GM21528 (cell line): ENCODE measurements around the gene LRRN2.
"Not testable (repeated sequence)": the region's sequence is repeated elsewhere in the genome, so short reads cannot be mapped to it uniquely, and the experiment has no call there.

Experiments used
- ATAC-seq: cut with Tn5 transposase; IDR thresholded peaks from one replicate; pipeline ENCODE4 v1.9.1; 2021; ENCODE audit warnings: mild to moderate bottlenecking, moderate library complexity; ENCODE audit not compliant: unreplicated experiment, low FRiP score

LRRN2 gene

DNA sequence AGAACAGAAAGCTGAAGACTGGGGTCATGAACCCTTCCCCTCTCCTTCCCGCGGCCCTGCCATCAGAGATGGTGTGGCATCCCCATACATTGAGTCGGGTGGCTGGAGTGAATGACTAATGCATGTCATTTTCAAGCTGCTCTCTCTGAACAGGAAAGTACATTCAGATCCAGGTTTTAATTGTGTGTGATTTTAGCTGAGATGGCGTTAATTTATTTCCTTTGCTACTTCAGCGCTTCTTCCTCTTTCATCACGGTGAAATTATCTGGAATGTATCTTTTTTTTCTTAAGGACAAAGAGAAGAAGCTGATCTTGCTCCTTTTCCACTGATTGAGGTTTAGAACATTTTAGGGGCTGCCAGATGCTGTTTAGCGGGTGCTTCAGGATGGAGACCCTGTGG lies 8.6 kb upstream of the LRRN2 start:
- ATAC-seq: no peak

DNA sequence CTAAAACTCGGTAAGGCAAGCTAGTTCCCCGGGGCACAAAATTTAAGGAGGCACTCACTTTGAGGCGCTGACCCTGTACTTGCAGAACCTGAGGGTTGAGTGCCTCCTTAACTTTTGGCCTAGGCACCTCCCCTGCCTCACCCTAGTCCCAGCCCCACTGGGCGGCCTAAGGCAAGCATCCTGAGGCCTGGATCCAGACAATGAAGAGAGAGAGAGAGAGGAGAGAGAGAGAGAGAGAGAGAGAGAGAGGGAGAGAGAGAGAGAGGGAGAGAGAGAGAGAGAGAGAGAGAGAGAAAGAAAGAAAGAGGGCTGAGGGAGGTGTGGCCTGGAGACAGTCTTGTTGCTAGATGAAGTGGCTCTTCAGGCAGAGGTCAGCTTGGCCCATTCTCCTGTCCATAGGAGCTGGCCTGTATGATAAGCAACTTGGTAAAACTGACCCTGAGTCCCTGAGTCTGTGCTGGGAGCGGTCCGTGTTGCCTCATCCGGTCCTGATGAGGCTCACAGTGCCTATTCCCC lies 7.4 kb upstream of the LRRN2 start:
- ATAC-seq: no peak

DNA sequence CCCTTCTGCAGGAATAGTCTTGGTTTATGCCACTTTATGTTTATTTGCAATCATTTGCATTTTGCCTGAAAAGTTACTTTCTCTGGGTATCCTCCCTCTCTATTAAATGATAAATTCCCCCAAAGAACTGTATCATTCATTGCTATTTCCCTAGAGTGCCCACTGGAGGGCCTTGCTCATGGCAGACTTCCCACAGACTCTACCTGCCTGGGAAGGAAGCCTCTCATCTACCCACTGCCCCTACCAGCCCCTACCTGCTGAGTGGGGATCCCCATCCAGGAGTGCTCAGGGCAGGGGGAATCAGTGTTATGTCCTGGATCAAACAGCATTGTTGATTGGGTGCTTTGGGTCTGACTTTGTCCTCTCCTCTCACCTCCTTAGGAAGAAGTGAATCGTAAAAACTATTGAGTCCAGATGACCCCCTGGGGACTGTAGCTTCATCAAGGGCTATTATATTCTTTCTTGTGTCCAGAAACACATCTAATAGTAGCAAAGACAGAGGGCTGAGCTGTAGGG lies 6.8 kb upstream of the LRRN2 start:
- no peak for ATAC-seq

DNA sequence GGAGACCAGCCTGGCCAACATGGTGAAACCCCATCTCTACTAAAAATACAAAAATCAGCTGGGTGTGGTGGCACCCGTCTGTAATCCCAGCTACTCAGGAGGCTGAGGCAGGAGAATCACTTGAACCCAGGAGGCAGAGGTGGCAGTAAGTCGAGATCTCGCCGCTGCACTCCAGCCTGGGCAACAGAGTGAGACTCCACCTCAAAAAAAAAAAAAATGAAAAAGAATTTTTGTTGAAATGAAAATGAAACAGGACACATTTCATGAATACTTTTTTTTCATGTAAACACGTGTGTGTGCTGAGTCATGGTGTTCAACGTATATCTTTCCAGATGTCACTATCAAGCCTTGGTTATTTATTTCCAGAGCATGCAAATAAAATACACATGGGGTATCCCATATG lies 5.8 kb upstream of the LRRN2 start:
- ATAC-seq: not testable (repeated sequence)

DNA sequence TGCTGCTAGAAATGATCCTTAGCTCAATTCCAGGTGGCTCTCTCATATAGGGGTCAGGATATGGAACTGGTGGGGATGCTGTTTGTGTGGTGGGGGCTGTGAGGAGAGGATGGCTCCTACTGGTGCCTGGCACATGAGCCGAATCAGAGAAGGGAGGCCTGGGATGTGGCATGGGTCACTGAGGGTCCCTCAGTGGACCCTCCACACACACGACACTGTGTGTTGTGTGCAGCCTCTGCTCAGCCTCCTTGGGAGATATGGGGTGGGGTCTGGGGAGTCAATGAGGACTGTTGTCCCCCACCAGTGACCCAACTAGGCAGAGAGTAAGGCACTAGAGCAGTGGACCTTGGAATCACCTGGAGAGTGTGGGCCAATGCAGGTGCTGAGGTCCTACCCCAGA lies 3.2 kb upstream of the LRRN2 start:
- no peak for ATAC-seq

DNA sequence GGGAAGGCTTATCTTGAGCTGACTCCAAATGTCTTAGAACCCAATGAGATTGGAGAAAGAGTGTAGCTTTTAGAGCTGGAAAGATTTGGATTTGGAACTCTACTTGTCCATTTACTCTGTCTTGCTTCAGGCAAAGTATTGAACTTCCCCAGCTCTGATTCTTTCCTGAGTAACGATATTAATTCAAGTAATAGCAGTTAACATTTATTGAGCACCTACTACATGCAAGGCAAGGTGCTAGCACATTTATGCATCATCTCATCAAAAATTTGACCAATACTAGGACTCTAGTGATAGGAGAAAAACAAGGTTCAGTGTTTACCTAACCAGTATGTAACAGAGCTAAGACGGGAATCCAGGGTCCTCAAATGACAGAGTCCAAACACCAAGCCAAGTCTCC lies 2.5 kb upstream of the LRRN2 start:
- no peak for ATAC-seq

DNA sequence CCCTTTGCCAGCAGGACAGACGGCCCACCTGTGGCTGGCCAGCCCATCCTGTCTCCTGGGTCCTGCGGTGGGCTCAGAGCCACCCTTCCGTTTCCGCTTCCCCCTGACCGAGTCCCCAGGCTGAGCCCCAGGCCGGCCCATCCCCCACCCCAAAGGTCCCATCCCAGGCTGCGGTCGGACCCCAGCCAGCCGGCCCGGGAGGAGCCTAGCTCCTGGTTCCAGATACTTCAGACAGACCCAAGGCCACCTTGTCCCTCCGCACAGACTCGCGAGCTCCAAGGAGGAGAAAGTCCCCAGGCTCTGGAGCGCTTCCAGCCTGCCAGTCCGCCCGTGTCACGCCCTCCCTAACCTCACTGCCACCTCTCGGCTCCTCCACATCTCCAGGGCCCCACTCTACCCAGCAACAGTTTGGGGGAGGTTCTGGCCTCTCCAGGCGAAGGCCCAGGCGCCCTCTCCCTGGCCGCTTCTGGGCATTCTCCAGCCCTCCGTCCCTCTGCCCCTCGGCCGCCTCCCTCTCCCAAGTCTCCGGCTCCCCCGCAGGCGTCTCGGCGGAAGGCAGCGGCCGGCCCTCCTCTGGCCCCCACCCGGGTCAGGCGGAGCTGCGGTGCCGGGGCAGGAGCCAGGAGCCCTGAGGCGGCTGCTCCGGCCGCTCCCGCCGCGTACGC lies 835 bp downstream of the LRRN2 start:
- ATAC-seq: no peak

DNA sequence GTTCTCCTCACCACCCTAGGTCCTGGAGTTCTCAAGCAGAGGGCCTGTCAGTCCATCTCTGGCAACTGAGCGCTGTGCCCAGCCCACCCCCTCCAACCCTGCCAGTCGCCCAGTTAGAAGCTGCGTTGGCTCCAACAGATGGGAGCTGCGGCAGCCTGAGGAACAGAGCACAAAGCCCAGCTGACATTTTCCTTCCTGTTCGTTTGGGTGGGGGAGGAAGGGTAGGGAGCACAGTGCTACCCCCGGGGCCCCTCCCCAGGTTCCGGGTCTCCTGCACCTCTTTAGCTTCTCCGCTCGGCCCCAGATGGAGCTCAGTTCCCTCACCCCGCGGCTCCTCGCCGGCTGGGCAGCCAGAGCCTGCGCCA lies 1.4 kb downstream of the LRRN2 start:
- no peak for ATAC-seq

DNA sequence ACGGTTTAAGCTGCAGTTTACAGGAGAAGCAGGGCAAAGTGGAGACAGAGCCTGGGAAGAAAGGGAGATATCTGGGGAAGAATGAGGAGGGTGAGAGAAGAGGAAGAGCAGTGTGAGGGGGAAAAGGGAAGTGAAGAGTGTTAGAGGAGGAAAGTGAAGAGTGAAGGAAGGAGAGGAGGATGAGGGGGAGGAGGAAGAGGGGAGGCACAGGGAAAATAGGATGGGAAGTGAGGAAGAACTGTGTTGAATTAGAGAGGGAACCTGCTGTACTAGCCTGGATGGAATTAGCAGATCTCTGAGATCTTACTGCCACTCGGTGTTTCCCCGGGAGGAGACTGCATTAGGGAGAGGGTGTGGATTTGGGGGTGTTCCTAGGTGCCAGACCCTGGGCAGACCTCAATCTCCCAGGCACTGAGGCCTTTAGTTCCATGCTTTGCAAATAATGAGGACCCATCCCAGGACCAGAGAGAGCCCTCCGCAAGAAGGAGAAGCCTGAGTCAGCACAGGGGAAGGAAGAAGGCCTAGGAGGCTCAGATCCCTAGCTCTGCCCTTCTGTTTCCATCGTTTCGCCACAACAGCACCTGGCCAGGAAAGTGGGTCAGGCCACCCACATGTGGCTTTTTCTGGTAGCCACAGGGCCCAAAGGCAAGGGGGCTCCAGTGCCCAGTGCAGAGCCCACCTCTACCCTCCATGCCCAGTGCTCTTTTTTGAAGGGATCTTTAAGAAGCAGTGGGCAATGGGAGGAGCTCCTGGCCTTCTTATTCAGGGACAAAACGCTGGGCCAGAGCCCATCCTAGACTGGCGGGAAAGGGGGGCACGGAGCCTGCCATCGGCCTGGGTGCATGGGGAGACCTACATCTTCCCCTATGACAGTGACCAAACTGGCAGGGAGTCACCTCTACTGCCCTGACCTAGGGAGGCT lies 2.0 kb downstream of the LRRN2 start:
- no peak for ATAC-seq

DNA sequence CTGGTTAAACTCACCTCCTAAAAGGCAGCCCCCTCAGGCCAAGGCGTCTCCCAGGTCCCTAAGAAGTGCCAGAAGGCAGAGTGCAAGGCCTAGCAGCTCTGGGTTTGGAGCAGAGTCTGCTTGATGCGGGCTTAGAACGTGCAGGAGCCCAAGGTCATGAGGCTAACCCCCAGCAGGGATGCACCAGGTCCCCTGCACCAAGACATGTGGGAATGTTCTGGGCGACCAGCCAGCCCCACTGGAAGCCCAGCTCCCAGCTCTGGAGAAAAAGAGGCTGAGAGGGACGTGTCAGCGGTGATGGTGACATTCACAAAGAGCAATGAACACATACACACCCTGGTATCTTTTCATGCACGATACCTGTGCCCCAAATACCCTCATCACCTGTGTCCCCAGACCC lies 5.1 kb downstream of the LRRN2 start:
- ATAC-seq: no peak

DNA sequence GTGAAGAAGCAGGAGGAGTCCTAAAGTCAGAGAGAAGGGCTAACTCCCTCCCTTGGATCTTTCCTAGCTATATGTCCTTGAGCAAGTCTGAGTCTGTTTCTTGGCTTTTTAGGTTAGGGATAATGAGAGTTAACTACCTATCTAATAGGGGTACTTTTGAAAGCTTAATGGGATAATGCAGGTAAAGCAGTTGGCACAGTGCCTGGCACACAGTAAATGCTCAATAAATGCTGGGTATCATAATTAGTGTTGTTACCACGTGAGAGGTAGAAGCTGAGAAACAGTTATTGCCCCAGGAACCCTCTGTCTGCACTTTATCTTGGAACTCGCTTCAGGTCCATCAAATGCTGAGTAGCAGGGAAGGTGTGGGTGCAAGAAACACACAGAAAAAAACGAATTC lies 5.5 kb downstream of the LRRN2 start:
- no peak for ATAC-seq

DNA sequence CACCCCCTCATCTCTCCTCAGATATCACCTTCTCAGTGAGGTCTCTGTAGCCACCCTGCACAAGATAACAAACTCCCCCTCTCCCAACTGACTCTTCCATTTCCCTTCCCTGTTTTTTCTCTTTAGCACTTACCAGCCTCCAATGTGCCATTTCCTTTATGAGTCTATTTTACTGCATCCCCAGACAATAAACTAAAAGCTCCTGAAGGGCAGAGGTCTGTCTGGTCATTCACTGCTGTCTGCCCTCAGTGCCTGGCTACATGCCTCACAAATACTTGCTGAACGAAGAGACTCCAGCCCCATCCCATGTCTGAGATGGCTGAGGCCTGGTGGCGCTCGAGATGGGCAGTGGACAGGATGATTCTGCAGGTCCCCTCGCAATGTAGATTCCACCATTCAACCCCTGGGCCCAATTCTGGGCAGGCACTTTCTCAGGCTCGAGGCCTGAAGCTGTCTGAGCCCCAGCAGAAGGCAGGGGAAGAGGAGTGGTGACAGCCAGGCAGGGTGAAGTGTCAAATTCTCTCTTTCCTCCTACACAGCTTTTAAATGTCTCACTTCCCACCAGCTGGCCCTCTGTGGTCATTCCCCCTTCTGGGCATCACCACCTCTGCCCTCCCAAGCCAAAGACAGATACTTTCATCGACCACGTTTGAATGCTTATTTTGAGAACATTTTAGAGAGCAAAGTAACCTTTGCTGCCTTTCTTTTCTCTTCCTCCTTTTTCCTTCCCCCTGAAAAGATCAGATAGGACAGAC lies 6.6 kb downstream of the LRRN2 start:
- no peak for ATAC-seq

DNA sequence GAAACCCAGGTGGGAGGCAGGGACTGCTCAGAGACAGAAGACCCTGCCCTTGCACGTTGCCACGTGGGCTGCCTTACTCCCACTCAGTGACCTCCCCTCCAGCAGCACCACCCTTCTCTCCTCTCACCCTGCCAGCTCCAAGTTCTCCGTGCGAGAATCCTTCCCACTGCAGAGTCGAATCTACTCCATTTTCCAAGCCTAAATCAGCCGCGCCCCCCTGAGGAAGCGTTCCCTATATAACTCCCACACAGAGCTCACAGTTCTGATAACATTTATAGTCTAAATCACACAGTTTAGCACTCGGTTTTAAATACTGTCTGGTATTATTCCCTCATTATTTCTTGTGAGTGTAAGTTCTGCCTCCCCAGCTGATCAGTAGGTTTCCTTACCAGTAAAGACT lies 7.7 kb downstream of the LRRN2 start:
- no peak for ATAC-seq

DNA sequence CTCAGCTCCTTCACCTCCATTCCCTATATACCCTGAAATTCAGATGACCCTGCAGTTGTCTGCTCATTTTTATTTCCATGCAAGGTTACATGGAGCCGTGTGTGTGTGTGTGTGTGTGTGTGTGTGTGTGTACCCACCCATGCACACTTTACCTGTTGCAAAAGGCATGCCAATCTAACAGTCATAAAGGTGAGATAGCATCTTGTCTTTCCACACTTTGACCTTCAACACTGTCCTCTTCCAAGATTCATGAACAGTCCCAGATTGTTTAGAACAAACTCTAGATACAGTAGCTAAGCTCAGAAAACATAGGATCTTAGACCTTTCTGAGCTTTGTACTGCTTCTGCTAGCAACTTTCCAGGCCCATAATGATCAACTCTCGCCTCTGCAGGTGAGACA lies 9.5 kb downstream of the LRRN2 start:
- no peak for ATAC-seq

DNA sequence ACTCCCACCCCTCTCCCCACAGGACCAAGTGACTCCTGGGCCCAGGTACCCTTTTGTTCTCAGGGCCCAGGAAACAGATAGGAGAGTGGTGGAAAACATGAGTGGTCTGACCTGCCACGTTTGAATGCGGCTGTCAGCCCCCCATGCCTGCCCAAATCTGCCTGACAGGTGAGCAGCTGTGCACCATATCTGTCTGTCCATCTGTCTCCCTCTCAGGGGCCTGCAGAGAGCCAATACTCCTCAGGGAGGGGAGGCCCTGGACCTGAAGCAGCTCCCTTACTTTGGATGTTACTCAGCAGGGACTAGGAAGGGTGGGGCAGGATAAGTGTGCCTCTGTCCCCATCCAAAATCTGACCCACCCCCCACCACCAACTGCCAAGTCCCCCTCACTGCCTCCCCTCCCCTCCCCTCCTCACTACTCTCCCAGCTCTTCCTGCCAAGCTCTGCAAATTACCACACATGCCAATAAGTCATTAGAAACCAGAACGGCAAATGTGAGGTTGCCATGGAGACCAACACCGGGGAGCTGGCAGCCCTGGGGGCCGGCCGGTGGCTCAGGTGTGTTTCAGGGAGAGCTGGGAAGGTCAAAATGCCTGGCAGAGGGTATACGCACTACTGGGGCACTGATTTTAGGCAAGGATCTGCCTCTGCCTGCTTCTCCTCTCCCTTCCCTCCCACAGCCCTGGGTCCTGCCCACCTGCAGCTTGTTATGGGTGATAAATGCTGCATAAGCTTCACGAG lies 11.5 kb downstream of the LRRN2 start:
- no peak for ATAC-seq

DNA sequence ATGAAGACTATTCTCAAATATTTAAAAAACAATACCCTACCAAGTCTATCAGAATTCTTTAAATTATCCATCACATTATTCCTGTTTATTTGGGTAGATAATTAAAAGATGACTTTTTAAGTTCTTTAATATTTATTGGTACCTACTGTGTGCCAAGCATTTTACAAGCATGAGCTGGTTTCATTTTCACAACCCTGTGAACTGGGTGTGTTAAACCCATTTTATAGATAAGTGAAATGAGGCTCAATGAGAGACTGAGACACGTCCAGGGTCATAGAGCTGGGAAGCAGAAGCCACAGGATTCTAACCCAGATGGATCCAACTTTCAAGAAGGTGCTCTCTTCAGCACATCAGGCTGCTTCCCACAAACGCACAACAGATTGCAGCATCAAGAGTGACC lies 12.3 kb downstream of the LRRN2 start:
- ATAC-seq: no peak

DNA sequence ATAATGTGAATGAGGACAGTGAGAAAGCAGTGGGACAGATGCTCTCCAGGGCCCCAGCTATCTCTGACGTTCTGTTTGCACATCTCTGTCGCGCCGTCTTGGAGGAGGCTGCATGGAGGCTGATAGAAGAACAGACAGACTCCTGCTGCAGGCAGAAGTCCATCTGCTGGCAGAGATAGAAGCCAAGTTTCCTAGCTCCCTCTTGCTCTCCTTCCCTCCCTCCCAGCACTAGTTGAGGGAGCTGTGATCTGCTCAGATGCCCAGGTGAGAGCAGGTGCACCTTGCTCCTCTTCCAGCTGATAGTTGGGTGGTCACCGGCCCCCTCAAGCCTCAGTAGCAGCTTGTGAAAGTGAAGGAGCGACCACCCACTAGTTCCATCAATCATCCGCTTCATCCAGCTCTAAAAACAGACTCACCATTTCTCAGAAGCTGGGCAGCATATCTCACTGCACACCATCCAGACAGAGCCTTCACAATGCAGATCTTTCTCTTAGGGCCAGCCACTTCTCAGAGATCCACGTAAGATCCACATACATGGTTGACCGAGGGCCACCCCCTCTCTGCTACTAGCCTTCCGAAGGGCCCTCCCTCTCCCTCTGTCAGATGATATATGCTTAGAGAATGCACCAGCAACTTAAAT lies 12.9 kb downstream of the LRRN2 start:
- no peak for ATAC-seq

DNA sequence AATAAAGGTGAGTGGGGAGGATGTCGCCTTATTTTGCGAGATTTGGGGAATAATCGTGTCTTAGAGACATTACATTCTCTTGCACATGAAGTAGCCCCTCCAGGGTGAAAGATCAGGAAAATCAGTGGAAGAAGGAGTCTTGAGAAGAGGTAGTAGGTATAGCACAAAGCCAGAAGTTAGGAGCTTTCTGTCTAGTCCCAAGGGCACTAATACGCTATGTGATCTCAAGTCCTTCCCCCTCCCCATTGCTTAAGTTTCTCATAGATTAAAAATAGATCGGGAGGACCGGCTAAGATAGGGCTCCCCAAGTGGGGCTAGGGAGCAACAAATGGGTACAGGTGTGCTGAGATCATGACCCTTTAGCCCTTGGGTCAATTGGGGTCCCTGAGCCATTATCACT lies 13.5 kb downstream of the LRRN2 start:
- no peak for ATAC-seq

DNA sequence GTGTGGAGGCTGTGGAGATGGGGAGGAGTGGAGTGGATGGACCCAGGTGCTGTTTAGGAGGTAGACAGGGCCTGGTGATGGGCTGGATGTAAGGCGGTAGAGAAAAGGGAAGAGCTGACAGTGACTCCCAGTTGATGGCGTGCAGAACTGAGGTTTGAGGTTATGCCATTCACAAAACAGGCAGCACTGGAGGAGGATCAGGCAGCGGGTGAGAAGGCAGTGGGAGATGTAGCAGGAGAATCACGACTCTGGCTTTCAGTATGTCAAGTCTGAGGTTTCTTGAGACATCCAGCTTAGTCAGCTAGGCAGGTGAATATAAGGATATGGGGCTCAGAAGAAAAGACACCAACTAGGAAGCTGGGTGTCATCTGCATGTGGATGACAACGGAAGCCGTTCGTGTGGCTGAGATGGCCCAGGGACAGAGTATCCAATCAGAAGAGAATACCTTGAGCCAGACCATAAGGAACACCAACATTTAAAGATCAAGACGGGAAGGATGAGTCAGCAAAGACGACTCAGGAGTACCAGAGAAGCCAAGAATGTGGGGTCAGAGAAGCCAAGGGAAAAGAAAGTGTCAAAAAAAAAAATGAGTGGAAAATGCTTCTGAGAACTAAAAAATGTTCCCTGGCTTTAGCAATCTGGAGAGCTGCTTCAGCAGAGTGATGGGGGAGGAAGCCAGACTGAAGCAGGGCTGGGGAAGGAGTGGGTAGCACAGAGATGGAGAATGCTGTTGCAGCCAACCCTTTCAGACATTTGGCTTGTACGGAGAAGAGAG lies 15.2 kb downstream of the LRRN2 start:
- no peak for ATAC-seq
